ENCODE results near the gene FNDC1.
"Not testable (repeated sequence)": the region's sequence is repeated elsewhere in the genome, so short reads cannot be mapped to it uniquely, and the experiment has no call there.

Gene FNDC1
- total RNA-seq = 0 to 3.6 (median 0.05) reads per million in 17 experiments

DNA sequence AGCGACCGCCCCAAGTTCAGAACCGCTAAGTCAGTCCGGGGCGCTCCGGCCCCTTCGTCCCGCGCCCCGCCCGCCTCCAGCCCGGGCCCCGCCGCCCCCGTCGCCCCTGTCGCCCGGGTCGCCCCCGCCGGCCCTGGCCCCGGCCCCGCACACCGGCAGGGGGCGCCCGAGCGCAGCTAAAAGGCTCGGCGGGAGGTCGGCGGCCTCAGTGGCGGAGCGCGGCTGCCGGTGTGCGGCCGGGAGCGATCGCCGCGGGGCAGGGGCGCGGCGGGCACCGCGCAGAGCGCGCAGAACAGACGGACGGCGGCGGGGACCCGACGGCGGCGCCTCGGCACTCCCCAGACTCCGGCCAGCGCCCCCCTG lies at the start of gene FNDC1:
Gene FNDC1, plus strand, starts transcription at position 208 of the 363 bp plus-strand sequence. CDS start 197 bp downstream, outside the sequence.
- DNase-seq = peak; percentile 56 to 88 (median 61)

DNA sequence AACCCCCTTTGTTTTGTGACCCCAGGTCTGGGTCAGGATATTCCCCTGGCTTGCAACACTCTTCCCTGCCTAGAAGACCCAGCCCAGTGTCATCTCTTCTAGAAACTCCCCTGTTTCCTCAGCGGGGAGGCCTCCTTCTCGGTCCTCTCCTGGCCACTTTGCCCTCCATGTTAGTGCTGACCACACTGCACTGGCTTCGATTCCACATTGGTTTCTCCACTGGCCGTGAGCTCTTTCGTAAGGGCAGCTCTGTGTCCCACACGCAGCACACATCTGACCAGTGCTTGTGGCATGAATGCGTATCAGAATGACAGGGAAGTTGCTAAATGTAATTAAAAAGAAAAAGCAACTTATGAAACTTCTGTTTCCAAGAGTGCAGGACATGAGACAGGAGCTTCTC lies 49.4 kb upstream of the FNDC1 start:
- DNase-seq = peak; percentile 81 to 92 (median 87)

DNA sequence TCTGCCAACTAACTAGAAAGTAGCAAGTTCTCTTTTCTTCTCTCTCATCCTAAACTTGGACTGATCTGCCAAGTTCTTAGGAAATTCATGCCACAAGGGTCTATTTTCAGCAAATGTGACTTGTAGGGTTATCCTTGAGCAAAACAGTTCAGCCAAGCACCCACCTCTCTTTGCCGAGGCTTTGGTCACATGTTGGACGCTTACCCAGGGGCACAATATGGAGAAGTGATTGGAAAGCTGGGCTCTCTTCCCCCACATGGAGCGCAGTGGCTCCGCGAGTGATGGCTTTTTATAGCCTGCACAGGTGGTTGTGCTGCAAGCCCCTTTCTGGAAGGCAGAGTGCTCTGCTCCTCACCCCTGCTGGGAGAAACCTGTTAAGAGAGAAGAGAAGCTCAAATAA lies 47.7 kb upstream of the FNDC1 start:
- peak; percentile 59 to 78 (median 66) for DNase-seq

DNA sequence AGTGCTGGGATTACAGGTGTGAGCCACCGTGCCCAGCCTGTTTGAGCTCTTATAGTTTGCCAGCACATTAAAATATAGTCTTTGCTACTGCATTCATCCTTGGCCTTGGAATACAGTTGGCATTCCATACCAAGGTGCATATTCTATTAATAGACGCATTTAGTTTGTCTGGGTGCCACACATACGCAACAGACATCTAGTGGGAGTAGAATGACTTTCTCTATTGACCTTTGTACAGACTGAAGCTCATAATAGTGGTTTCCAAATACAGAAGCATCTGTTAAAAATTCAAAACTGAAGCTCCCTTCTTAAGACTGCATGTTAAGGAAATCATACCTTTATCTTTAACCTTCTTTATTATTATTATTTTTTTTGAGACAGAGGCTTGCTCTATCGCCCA lies 46.7 kb upstream of the FNDC1 start:
- no peak for DNase-seq

DNA sequence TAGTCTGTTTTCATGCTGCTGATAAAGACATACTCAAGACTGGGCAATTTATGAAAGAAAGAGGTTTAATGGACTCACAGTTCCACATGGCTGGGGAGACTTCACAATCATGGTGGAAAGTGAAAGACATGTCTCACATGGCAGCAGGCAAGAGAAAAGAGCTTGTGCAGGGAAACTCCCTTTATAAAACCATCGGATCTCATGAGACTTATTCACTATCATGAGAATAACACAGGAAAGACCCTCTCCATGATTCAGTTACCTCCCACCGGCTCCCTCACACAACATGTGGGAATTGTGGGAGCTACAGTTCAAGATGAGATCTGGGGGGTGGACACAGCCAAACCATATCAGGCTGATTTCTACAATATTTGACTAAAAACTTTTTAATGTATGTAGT lies 45.4 kb upstream of the FNDC1 start:
- DNase-seq = not testable (repeated sequence)

DNA sequence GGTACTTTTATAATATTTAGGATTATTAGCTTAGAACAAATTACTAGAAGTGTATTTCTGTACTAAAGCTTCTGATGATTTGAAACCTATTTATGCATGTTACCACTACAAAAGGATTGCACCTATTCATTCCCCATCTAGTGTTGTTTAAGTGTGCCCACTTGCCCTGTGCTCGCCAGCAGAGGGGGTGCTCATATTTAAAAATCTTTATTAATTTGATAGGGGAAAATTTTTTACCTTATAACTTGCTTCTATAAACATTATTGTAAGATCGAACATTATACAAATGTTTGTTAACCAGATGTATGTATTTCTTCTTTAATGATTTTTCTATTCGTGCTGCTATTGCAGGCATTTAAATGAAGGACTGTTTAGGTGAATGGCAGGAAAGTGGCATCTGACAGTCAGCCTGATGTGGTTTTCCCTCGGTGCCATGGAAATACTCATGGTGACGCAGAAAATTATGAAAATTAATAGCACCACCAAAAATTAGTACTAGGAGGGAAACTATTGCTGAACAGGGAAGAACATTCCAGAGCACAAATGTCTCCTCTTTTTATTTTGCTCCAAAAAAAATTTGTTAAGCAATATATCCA lies 44.1 kb upstream of the FNDC1 start:
- DNase-seq = no peak

DNA sequence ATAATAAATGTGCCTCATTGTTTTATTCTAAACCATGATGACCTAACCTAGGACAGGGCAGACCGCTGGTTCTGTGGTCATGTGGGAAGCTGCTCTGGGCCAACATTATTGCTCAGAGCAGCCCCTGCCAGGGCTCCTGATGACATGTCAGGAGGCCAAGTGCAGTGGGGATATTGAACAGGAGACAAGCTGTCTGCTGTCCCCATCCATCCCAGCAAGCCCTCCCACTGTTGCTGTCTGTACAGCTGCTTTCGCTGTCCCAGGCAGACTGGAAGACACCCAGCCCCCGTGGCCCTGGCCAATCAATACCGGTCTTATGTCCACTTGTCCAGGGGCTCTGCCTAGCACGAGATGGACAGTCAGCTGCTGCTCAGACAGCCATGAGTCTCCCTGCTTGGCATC lies 43.2 kb upstream of the FNDC1 start:
- peak; percentile 32 to 66 (median 48) for DNase-seq

DNA sequence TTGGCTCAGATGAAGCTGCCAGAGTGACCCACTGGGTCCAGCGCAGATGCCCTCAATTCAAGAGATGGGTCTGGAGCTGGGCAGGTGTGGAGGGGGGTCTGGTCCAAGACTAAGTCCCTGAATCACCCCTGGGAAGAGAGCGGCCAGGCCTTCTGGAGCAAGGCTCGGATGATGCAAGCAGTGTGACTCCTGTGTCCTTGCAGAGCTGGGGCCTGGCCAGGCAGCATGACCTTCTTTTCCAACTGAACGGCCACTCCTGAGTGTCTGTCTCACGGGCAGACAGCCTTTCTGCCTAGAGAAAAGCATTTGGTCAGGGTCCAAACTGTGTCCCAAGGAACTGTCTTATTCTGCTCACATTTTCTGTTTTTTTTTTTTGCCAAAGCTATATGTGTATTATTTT lies 42.6 kb upstream of the FNDC1 start:
- DNase-seq = no peak

DNA sequence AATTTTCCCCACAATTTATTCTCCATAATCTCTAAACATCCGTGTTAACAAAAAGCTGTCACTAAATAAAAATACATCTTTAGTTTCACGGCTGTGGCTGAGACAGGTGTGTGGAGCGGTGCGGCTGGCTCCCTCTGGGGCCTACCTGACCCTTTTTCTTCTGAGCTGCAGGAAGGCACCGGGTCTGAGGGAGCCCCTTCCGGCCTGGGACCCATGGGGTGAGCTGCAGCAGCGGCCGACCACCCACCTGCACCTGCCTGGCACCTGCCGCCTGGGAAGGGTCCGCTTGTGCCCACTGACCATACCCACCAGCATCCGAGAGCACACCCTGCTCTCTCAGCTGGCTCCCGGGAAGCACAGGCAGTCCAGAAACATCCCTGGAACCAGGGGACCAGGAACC lies 41.5 kb upstream of the FNDC1 start:
- no peak for DNase-seq

DNA sequence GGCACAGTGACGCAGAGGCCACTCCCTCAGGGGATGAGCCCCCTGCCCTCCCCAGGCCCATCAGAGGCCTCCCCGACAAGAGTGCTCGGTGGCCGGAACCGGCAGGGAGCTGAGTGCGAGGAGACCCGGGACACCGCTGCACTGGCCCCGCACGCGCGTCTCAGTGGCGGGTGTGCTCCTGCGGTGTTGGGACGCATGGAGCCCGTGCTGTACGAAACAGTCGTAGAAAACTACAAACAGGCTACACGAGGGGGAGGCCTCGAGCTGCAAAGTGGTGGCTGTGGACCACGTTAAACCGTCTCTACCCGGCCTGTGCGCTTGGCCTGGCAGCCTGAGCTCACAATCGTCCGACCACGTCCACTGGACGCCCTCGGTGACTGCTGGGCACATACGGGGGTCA lies 40.2 kb upstream of the FNDC1 start:
- no peak for DNase-seq

DNA sequence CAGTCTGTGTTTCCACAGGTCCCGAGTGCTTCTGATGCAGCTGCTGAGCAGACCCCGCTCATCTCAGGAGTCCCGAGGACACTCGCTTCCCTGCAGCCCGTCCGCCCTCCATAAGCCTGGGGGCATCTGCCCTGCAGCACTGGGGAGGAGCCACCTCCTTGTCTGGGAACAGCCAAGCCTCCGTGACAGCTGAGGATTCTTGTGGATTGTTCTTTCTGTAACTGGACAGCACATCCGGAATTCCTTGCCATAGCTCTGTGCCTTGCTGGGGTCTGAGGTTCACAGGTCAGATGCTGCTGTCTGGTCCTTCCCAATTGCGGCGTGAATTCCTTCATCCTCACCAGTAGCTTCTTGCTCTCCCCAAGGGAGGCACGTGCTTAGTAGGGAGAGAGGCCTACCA lies 38.4 kb upstream of the FNDC1 start:
- DNase-seq = no peak

DNA sequence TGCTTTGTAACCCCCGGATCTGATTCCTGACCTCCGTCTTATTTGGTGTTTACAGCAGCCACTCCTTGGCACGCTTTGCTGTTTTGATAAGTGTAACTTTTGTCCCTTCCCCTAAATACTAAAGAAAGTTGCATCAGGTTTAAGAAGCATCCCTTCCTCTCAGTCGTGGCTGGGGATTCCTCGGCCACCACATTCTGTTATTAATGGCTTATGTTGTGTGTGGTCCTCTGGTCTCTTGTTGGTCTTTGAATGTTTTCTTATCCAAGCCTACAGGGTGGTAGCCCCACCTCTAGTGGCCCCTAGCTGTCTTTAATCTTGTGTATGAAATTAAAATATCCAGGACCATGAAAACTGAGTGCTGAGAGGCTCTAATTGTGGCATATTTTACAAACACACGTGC lies 37.5 kb upstream of the FNDC1 start:
- DNase-seq = no peak

DNA sequence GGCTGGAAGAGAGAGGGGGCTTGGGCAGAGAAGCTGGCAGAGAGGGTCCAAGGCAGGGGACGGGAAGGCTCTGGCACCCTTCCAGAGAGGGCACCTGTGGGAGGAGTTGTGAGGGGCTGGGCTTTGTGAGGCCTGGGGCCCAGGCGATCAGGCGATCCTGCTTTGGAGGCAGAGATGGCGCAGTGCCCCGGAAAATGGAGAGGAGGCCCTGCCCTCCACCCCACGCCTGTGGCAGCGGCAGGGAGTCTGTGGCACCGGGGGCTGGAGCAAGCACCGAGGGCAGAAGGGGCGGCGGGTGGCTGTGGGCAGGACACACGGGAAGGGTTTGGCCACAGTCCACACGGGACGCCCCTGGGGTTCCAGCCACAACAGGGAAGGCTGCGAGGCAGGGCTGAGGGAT lies 36.5 kb upstream of the FNDC1 start:
- no peak for DNase-seq

DNA sequence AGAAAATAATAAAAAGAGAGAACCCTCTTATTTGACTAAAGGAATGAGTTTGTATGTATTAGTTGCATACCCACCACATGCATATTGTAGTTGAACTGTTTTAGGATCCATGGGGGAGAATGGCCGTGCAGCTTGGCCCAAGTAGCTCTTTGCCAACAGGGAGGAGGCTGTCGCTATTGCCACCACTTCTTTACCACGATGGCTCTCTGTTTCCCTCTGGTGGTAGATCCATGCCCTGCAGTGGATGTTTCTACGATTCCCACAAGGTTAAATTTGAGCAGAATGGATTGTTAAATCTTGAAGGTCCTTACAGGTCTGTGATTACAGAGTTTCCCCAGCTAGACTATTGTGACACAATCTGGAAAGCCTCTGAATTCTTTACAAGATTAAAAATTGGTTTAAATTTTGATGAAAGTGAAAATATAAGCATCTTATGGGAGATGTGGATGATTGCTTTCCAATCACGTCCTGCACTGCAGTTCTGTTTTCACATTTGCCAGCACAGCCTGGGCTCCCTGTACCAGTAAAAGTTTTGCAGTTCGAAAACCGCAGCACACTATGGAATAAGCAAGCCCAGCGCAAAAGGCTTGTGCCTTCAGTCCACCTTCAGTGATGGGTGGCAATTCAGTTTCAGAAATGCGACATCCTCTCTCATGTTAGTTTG lies 34.4 kb upstream of the FNDC1 start:
- DNase-seq = peak; percentile 85 to 89 (median 88)

DNA sequence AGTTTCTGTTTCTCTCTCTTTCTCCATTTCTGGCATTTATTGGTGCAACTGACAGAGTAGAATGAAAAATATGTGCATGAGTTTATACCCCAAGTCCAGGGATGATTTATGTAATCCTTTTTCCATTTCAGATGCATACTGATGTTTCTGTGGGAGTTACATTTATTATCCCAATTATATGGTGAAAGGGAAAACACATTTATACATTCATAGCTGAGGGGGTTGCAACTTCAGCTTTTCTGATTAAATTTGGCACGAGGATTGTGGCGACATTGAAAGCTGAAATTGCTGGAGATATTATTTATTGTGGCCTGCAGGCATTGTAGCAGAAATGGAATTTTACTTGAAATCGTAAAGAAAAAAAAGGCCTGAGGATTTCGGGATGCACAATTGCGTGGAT lies 31.5 kb upstream of the FNDC1 start:
- no peak for DNase-seq

DNA sequence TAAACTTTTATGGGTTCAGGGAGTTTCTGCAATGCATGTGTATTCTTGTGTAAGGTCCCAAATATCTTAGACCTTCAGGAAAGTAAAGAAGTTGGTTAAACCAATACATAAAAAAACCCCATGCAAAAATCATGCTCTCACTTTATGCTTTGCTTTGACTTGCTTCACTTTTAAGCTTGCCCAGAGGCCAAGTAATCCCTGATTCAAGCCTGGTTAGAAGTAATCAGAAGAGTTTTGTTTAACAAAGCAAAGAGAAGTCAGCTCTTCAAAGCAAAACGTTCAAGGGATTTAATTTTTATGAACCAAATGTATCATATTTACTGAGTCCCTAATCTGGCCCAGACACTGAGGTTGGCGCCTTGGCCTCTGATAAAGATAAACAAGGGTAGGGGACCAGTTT lies 26.7 kb upstream of the FNDC1 start:
- no peak for DNase-seq

DNA sequence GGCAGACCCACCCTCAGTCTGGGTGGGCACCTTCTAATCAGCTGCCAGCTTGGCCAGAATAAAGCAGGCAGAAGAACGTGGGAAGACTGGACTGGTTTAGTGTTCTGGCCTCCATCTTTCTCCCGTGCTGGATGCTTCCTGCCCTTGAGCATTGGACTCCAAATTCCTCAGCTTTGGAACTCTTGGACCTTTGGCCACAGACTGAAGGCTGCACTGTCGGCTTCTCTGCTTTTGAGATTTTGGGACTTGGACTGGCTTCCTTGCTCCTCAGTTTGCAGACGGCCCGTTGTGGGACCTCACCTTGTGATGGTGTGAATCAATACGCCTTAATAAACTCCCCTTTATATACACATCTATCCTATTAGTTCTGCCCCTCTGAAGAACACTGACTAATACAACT lies 20.6 kb upstream of the FNDC1 start:
- no peak for DNase-seq

DNA sequence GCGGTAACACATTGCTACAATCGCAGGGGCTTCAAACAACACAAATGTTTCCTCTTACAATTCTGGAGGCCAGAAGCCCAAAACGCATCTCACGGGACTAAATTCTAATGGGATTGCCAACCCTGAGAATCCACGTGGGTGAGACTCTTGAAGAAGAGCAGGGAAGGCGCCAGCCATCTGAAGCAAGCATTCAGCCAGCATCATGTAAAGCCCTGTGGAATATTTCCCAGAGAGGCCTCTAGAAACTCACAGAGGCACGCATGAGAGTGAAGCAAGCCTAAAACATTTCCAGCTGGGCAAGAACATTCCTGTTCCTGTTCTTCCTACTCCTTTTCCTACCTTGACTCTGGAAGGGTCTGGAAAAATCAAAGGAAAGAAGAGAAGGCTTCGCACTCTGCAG lies 19.6 kb upstream of the FNDC1 start:
- no peak for DNase-seq

DNA sequence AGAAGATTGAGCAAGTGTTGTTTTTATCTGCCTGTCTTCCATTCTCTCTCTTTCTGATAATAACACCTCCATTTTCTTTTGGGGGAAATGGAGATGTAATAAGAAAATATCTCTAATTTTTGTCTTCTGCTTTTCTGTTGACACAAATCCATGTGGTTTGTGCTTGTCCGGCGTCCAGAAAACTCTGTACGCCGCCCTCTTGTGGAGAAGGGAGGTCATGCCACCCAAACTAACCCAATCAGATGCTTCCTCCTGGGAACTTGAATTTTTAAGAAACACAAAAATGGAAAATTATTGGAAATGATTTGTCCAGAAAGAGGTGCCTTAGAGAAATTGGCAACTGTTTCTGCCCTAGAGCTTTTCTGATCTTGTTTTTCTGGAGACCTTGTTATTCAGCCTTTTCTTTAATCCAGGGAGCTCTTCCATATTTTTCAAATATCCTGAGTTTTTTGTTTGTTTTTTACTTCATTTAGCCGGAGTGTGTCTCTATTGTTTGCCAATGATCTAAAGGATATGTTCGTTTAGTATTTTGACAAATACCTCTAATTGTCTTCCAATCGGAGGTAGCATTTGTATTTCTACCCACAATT lies 17.8 kb upstream of the FNDC1 start:
- DNase-seq = peak; percentile 80 to 87 (median 82)

DNA sequence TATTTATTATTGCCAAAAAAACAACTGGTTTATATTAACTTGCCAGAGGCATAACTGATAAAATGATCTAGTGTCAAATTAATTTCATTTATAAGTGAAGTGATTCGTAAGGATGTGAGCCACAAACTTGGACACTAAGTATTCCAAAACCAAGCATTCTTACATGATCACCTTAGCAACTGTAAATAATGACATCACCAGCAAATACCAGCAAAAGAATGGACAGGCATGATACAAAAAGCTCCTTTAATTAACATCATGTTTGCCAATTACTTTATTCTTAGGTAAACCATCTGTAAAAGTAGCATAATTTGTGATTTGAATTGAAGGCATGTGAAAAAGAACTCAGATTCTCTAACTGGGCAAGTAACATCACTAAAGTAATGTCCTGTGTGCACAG lies 17.2 kb upstream of the FNDC1 start:
- no peak for DNase-seq

DNA sequence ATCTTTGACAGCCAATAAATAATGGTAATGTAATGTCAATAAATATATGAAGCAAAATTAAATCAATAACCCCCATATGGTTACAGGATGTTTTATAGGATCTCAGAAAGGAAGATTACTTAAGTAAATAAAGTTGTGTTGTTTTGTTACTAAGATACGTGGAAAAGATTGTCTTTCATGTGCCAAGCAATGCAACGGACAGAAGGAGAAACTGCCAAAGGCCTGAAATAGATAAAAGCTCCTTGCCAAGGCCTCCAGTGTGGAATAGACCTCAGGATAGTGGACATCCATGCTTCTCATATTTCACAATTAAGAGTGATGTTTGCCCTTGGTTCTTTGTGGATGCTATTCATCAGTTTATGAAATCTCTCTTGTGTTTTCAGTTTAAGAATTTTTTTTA lies 16.4 kb upstream of the FNDC1 start:
- DNase-seq = no peak

DNA sequence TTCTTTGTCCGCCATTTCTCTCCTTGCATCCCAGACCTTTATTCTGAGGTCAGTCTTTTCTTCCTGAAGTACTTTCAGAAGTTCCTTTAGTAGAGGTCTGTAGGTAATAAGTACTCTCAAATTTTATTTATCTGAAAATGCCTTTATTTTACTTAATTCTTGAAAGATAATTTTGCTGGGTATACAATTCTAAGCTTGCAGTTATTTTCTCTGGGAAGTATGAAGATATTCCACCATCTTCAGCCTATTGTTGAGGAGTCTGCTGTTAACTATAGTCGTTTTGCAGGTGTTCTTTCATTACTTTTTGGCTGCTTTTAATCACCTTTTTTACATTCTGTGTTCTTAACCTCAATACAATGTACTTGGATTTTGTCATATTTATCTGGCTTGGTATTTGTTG lies 13.5 kb upstream of the FNDC1 start:
- no peak for DNase-seq

DNA sequence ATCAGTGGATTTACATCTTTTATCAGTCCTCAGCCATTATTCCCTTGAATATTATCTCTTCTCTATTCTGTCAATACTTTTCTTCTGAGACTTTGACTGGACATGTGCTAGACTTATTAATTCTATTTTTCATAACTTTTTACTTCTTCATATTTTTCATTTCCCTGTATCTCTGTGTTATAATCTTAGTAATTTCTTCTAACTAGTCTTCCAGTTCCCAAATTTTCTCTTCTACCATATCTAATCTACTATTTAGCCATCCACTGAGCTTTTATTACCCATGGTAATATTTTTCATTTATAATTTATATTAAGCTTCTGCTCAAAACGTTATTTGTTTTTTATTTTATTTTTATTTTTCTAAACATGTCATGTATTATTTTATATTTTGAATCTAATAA lies 13.1 kb upstream of the FNDC1 start:
- no peak for DNase-seq

DNA sequence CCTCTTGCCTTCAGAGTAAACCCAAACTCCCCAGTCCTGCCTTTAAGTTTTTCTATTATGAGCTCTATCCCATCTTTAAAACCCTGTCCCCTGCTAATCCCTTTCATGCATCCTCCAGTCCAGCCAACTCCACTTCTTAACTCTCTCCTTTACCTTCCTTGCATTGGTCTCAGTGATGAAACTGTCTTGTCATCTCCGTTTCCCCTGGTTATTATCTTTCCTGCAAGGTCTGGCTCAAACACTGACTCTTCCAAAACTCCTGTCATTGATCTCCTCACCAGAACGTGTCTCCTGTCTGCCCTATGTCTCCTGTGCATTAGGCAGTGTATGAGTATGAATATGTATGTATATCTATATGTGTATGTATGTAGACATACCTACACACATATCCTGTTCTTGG lies 11.8 kb upstream of the FNDC1 start:
- DNase-seq = no peak

DNA sequence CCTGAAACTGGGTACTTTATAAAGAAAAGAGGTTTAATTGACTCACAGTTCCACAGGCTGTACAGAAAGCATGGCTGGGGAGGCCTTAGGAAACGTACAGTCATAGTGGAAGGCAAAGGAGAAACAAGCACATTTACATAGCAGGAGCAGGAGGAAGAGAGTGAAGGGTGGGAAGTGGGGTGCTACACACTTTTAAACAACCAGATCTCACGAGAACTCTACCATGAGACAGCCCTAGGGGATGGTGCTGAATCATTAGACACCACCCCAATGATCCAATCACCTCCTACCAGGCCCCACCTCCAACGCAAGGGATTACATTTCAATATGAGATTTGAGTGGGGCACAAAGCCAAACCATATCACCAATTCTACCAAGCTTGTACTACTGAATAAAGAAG lies 7.4 kb upstream of the FNDC1 start:
- DNase-seq = no peak

All from suppressor macrophage (primary cell).